GM13977 (cell line): ENCODE measurements around the gene ZNF362.
"Not testable (repeated sequence)": the region's sequence is repeated elsewhere in the genome, so short reads cannot be mapped to it uniquely, and the experiment has no call there.

Experiments
- DNase-seq: peaks from one replicate; pipeline ENCODE4 v3.0.0; 2012; ENCODE audit warnings: low spot score
- CTCF ChIP-seq: IDR thresholded peaks from 2 replicates; pipeline ENCODE4 v1.5.1; 2012; ENCODE audit warnings: mild to moderate bottlenecking, control low read depth; ENCODE audit not compliant: insufficient read depth; ENCODE audit errors: extremely low read depth, missing control alignments
- in situ Hi-C: fragments of 300-500 bp; cut with MboI; formaldehyde crosslinking; loops from one replicate; pipeline ENCODE4 v1.12.0; 2022; ENCODE audit warnings: low sequenced_read_pairs, low pct_unique_long_range_greater_than_20kb, mixed read lengths, inconsistent platforms; ENCODE audit not compliant: unreplicated experiment

ZNF362 gene

GRCh38 chr1:33234588-33234990, 21.7 kb upstream of the ZNF362 start:
- no peak for DNase-seq
- TF ChIP-seq CTCF, result no peak
- in situ Hi-C loops, result no loop called here

DNA sequence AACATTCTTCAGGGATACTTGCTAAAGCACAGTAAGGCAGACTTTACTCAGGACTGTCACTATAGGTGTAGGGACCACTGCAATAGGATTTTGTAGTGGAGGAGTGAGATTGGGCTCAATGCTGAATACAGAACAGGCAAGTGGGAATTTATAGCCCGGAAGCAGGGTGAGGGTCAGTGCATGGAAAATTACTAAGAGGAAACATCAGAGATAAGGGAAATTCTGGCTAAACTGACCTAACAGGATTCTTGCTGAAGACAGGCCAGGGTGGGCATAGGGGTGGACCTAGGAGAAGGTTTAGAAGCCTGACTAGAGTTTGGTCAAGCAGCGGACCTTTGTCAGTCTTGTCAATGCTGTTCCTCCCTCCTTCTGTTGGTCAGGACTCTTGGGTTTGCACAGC, 20.8 kb upstream of the ZNF362 start:
- TF ChIP-seq CTCF, result no peak
- DNase-seq, result no peak
- in situ Hi-C loops, result no loop called here

- no peak for DNase-seq
- in situ Hi-C loops, result no loop called here
- no peak for TF ChIP-seq CTCF
These were observed 19.8 kb upstream of the ZNF362 start for GRCh38 chr1:33236498-33236897.

DNA sequence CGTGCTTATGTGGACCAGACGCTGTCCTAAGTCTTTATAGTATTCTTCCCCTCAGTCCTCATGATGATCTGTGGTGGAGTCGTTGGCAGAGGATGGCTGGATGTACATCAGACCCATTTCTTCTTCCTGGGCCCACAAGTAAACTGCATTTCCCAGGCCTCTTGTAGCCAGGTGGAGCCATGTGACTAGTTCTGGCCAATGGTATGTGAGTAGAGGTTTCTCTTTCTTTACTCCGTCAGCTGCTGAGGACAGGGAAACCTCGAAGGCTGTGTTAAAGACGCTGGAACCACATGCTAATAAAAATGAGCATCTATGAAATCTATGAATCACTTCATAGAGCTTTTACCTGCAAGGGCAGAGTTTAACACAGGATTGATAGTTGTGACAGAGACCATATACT, 18.7 kb upstream of the ZNF362 start:
- no peak for TF ChIP-seq CTCF
- in situ Hi-C loops, result no loop called here
- no peak for DNase-seq

DNA sequence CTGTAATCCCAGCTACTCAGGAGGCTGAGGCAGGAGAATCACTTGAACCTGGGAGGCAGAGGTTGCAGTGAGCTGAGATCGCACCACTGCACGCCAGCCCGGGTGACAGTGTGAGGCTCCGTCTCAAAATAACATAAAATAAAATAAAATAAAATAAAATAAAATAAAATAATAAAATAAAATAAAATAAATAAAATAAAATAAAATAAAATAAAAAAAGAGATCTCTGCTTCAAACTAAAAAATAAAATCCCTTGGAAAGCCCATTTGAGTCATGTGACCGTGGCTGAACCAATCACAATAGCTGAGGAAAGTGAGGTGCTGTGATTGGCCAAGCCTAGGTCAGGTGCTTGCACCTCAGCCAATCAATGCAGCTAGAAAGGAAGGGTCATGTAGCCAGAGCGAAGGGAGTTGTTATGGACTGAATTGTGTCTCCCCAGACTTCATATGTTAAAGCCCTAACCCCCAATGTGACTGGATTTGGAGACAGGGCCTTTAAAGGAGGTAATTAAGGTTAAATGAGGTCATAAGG, 18.0 kb upstream of the ZNF362 start:
- DNase-seq, in situ Hi-C loops: not testable (repeated sequence)

DNA sequence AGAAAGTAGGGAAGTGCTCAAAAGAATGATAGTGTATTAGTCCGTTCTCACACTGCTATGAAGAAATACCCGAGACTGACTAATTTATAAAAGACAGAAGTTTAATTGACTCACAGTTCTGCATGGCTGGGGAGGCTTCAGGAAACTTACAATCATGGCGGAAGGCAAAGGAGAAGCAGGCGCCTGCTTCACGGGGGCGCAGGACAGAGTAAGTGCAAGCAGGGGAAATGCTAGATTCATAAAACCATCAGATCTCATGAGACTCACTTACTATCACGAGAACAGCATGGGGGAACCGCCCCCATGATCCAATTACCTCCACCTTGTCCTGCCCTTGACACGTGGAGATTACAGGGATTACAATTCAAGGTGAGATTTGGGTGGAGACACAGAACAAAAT, 16.9 kb upstream of the ZNF362 start:
- in situ Hi-C loops, result not testable (repeated sequence)

DNA sequence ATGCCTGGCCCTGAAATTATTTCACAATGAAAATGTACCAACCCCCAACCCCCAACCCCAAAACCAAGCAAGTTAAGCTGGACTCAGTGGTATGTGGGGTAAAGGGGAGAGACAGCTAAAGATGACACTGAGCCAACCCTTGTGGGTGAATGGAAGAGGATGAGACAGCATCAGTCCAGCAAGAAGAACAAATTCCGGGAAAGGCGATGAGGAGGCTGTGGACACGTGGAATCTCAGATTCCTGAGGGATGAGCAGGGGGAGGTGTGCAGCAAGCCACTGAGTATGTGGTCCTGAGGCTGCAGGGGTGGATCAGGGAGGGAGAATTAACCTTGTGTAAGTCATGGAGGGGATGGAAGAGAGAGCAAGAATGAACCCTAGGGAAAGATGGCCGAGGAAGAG, 14.4 kb upstream of the ZNF362 start:
- DNase-seq, result no peak
- in situ Hi-C loops, result no loop called here
- TF ChIP-seq CTCF, result no peak

More for the DNA sequence above, 16.9 kb upstream of the ZNF362 start:
- DNase-seq, result not testable (repeated sequence)

DNA sequence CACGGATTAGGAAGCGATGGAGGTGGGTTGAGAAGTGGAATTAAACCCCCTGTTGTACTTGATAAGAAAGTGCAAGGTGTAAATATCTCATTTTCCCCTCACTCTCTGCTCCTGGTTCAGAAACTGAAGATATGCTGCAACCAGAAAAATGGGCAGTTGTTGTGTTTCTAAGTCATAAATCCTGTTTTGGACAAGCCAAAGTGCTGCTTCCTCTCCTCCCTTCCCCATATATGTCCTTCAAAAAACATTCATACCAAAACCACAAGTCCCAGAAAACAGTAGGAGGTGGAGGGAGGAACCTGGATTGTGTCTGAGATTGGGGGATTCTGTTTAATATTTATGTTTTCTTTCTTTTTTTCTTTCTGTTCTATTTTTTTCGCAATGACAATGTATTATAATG, 13.6 kb upstream of the ZNF362 start:
- no peak for TF ChIP-seq CTCF
- in situ Hi-C loops, result no loop called here
- no peak for DNase-seq
